K562 (cell line): ENCODE results near the gene MACF1. TPM values are rescaled to one million over a fixed set of nuclear protein-coding genes. Genes with fewer than 3 reads are reported as not detected.

Experiments used
- ATAC-seq: fragments of 200-7000 bp; cut with Tn5 transposase; 3 replicates; pipeline ENCODE4 v1.9.1; 2020; ENCODE audit warnings: moderate library complexity
- BruUV-seq: library from RNA; stranded (reverse); fragments of 400-500 nt; replicated peaks from 2 replicates; lab custom pipeline; 2021; lab: Mats Ljungman, UMichigan
- CTCF ChIA-PET: fragments of 300-600 bp; formaldehyde crosslinking; extraction: SDS; loops from one replicate; lab custom pipeline; 2021; ENCODE audit warnings: low intra/inter-chr PET ratio; lab: Yijun Ruan, JAX
- POLR2A ChIA-PET: fragments of 300-600, 350-650 bp; sonication (Branson Sonifier 250); formaldehyde crosslinking; extraction: SDS; loops from one replicate; lab custom pipeline; 2021; ENCODE audit warnings: antibody characterized with exemption, inconsistent platforms; lab: Yijun Ruan, JAX
- DNase-seq, 4 experiments: peaks; one replicate each; pipeline versions ENCODE4 v3.0.0 to v3.0.0-alpha.2; 2011 to 2018; ENCODE audit warnings: low spot score in 3 of 4, mixed read lengths in 3 of 4; ENCODE audit errors: extremely low read depth in 1 of 4
- FAIRE-seq: peaks from 2 replicates; lab custom pipeline; 2011; peaks lifted over from hg19 to GRCh38; lab: Jason Lieb, UNC
- H2AFZ ChIP-seq: 2 replicates; pipeline ENCODE4 v1.6.0; 2011; ENCODE audit warnings: low read depth, low read length, control low read depth, inconsistent platforms
- H3K27ac ChIP-seq: fragments of 200-600 bp; 3 replicates; pipeline ENCODE4 v1.8.0; 2011; ENCODE audit warnings: low read depth, mild to moderate bottlenecking, control low read depth, inconsistent platforms, low read length, moderate library complexity, mixed read lengths; ENCODE audit errors: extremely low read depth
- H3K27me3 ChIP-seq, 2 experiments: fragments of 300-600 bp in 1 of 2; 2 replicates in 1 of 2; 3 replicates in 1 of 2; pipeline versions ENCODE4 v1.6.0 to v1.8.0; 2011; ENCODE audit warnings: inconsistent platforms in 2 of 2, low read length in 2 of 2, mild to moderate bottlenecking in 1 of 2, mixed read lengths in 1 of 2, moderate library complexity in 1 of 2; ENCODE audit not compliant: control insufficient read depth in 2 of 2, insufficient read depth in 2 of 2
- H3K36me3 ChIP-seq: fragments of 300-600 bp; 3 replicates; pipeline ENCODE4 v1.8.0; 2011; ENCODE audit warnings: mild to moderate bottlenecking, low read length, inconsistent platforms; ENCODE audit not compliant: control insufficient read depth, insufficient read depth
- H3K4me1 ChIP-seq, 2 experiments: fragments of 200-600 bp in 1 of 2; replicated peaks in 1 of 2; 2 replicates in 1 of 2; 3 replicates in 1 of 2; pipeline versions ENCODE4 v1.5.1 to v1.8.0; 2011; ENCODE audit warnings: inconsistent platforms in 2 of 2, low read length in 2 of 2, mild to moderate bottlenecking in 1 of 2, mixed read lengths in 1 of 2, moderate library complexity in 1 of 2; ENCODE audit not compliant: control insufficient read depth in 2 of 2, insufficient read depth in 2 of 2
- H3K4me2 ChIP-seq: 2 replicates; pipeline ENCODE4 v1.6.1; 2011; ENCODE audit warnings: low read length, control low read depth, inconsistent platforms, mixed read lengths; ENCODE audit not compliant: insufficient read depth
- H3K4me3 ChIP-seq: fragments of 200-600 bp; sonication (generic), shearing (Covaris generic); 2 replicates; pipeline ENCODE4 v1.5.1; 2016; ENCODE audit warnings: control low read depth, inconsistent platforms
- H3K79me2 ChIP-seq: fragments of 200-600 bp; 3 replicates; pipeline ENCODE4 v1.8.0; 2011; ENCODE audit warnings: low read length, inconsistent platforms; ENCODE audit not compliant: control insufficient read depth, insufficient read depth
- H3K9ac ChIP-seq, 2 experiments: 2 replicates each; pipeline versions ENCODE4 v1.6.0 to v1.6.1; 2011; ENCODE audit warnings: low read depth in 2 of 2, low read length in 2 of 2, control low read depth in 1 of 2, inconsistent platforms in 1 of 2, mild to moderate bottlenecking in 1 of 2, mixed read lengths in 1 of 2; ENCODE audit not compliant: insufficient read depth in 1 of 2
- H3K9me1 ChIP-seq: one replicate; pipeline ENCODE4 v1.6.0; 2011; ENCODE audit warnings: inconsistent platforms, mild to moderate bottlenecking, low read length, moderate library complexity; ENCODE audit not compliant: control insufficient read depth, insufficient read depth
- H3K9me3 ChIP-seq: replicated peaks from 2 replicates; pipeline ENCODE4 v1.5.1; 2011; ENCODE audit warnings: low read depth, low read length, inconsistent platforms; ENCODE audit not compliant: control insufficient read depth, insufficient read depth
- H4K20me1 ChIP-seq: replicated peaks from 2 replicates; pipeline ENCODE4 v1.6.1; 2011; ENCODE audit warnings: low read length, inconsistent platforms, mixed read lengths; ENCODE audit not compliant: control insufficient read depth, insufficient read depth
- ATF7 ChIP-seq: fragments of 450-650 bp; IDR thresholded peaks from 2 replicates; pipeline ENCODE4 v1.7.1; 2014; ENCODE audit warnings: mild to moderate bottlenecking, moderate library complexity
- HBP1 ChIP-seq: fragments of 450-650 bp; formaldehyde crosslinking; IDR thresholded peaks from 2 replicates; pipeline ENCODE4 v1.4.0; 2022; ENCODE audit warnings: missing genetic modification characterization
- KDM2B ChIP-seq: fragments of 250-450 bp; sonication (Bioruptor Pico); IDR thresholded peaks from 2 replicates; pipeline ENCODE4 v1.8.0; 2021; ENCODE audit warnings: mild to moderate bottlenecking, moderate library complexity
- KHSRP ChIP-seq: fragments of 450-650 bp; IDR thresholded peaks from 2 replicates; pipeline ENCODE4 v1.6.1; 2017
- MCM7 ChIP-seq, 2 experiments: fragments of 450-650 bp; IDR thresholded peaks; 2 replicates each; pipeline ENCODE4 v1.6.1; 2016 to 2018
- NFIC ChIP-seq: fragments of 450-650 bp; IDR thresholded peaks from 2 replicates; pipeline ENCODE4 v1.6.1; 2017; ENCODE audit warnings: mild to moderate bottlenecking, inconsistent platforms
- OTX1 ChIP-seq: fragments of 450-650 bp; formaldehyde crosslinking; IDR thresholded peaks from 2 replicates; pipeline ENCODE4 v1.4.0; 2022; ENCODE audit warnings: mild to moderate bottlenecking
- PHB2 ChIP-seq: fragments of 450-650 bp; IDR thresholded peaks from 2 replicates; pipeline ENCODE4 v1.6.1; 2017; ENCODE audit warnings: low read depth
- ZBTB43 ChIP-seq: sonication (generic); formaldehyde crosslinking; IDR thresholded peaks from 2 replicates; pipeline ENCODE4 v1.8.0; 2023; ENCODE audit warnings: mild to moderate bottlenecking, missing genetic modification reagents
- ZBTB9 ChIP-seq: fragments of 450-650 bp; formaldehyde crosslinking; IDR thresholded peaks from 2 replicates; pipeline ENCODE4 v1.4.0; 2020; ENCODE audit warnings: mild to moderate bottlenecking, moderate library complexity
- ZNF165 ChIP-seq: fragments of 250-450 bp; sonication (Bioruptor Pico); IDR thresholded peaks from 2 replicates; pipeline ENCODE4 v1.4.0; 2020; ENCODE audit warnings: borderline replicate concordance
- ZNF695 ChIP-seq: fragments of 450-650 bp; formaldehyde crosslinking; IDR thresholded peaks from 2 replicates; pipeline ENCODE4 v1.4.0; 2020; ENCODE audit warnings: mild to moderate bottlenecking, moderate library complexity
- WGBS: fragments of 100-300 bp; shearing (Covaris generic); methylation state at CpG from one replicate; pipeline ENCODE4 v1.1.6; 2016; ENCODE audit warnings: low coverage, mixed read lengths; ENCODE audit not compliant: insufficient coverage; ENCODE audit errors: missing lambda C conversion rate; 5-methylcytosine and 5-hydroxymethylcytosine counted together
- in situ Hi-C: fragments of 300-500 bp; cut with MboI; formaldehyde crosslinking; loops from 4 replicates; pipeline ENCODE4 v1.15.0; 2018; ENCODE audit warnings: inconsistent platforms, mixed read lengths
- intact Hi-C: fragments of 100-400 bp; cut with micrococcal nuclease; formaldehyde crosslinking; loops from 2 replicates; pipeline ENCODE4 v1.14.2; 2022
- polyA plus RNA-seq, 8 experiments: library from polyadenylated mRNA; depleted of rRNA in 4 of 8; stranded (reverse) in 5 of 8; unstranded in 3 of 8; fragments of >200 nt; fragmentation: Nextera tagmentation in 2 of 8; fragmentation: Illumina TruSeq in 1 of 8; extraction: Ambion mirVana in 2 of 8; extraction: Trizol in 1 of 8; gene quantifications; 2 replicates each; pipeline versions ENCODE4 v1.2.1 to v1.2.3, GENCODE V29; 2011 to 2014; ENCODE audit warnings: inconsistent platforms in 1 of 8, missing spikeins in 1 of 8
- total RNA-seq, 7 experiments: library from RNA; depleted of rRNA in 6 of 7; stranded (reverse); fragments of >200 nt in 6 of 7; fragmentation: Illumina TruSeq in 2 of 7; extraction: Trizol in 2 of 7; gene quantifications; 2 replicates each; pipeline versions ENCODE4 v1.2.1 to v1.2.3, GENCODE V29; 2011 to 2021; ENCODE audit warnings: low replicate concordance in 1 of 7
- TF ChIP-seq, protein P1 (sequence below): fragments of 250-450 bp; sonication (Bioruptor Pico); IDR thresholded peaks from 2 replicates; pipeline ENCODE4 v1.5.0; 2021; ENCODE audit warnings: mild to moderate bottlenecking, moderate library complexity
- TF ChIP-seq, protein P2 (sequence below): fragments of 450-650 bp; formaldehyde crosslinking; IDR thresholded peaks from 2 replicates; pipeline ENCODE4 v1.4.0; 2020; ENCODE audit warnings: mild to moderate bottlenecking, moderate library complexity

Gene MACF1
- total and polyA plus RNA-seq, 9 of the 15 experiments (the other 6 are each of a cell fraction or from before 2014, with no cell fraction given), result 13.2 to 232 (median 112) TPM

GRCh38 chr1:39393645-39394044 lies 189.2 kb downstream of the MACF1 start:
- H4K20me1 ChIP-seq, result no peaks in the 10 kb centered on the region
- no peak overlapping the region for H3K4me3 ChIP-seq
- ChIA-PET CTCF (no interaction called here), POLR2A (interaction anchor here (0.6 kb wide), 1 partner anchor 9 kb away, joined by 3 read pairs; no protein-coding TSS in a partner anchor)
- H3K79me2 ChIP-seq, result peaks cover 81% of the 10 kb centered on the region
- in situ Hi-C loops, result no loop called here
- no peaks in the 10 kb centered on the region for H3K27me3 ChIP-seq
- H3K36me3 ChIP-seq, result peaks cover 23% of the 10 kb centered on the region
- FAIRE-seq (no peak), ATAC-seq (no peak), DNase-seq (no peak)
- H3K9me1 ChIP-seq, result peaks cover 3% of the 10 kb centered on the region
- no TSS peak for BruUV-seq
- intact Hi-C loops, result loop anchor here (2.0 kb wide), 1 partner anchor 15 kb away; no protein-coding TSS in a partner anchor
- H3K4me2 ChIP-seq, result no peak overlapping the region
- H2AFZ ChIP-seq, result no peak overlapping the region
- no peak overlapping the region for H3K27ac ChIP-seq
- H3K9ac ChIP-seq, result peak overlapping the region in 1 of 2 experiments; percentile 62; a peak in 1 of 4 replicates
- no peaks in the 10 kb centered on the region for H3K9me3 ChIP-seq
- 90% methylated on average over 10 of the region's 11 CpGs for WGBS
- peaks cover 36 to 77% of the 10 kb centered on the region in 2 experiments for H3K4me1 ChIP-seq
- TF ChIP-seq OTX1 (CRISPR knock-in tag) (0 out of 2 replicates have a peak, but pooled peaks have one; percentile 70), MCM7 (IDR thresholded peaks at IDR 0.05) (no peak), ZNF165 (no peak), ZBTB43 (CRISPR knock-in tag) (no peak), ZNF695 (CRISPR knock-in tag) (no peak), NFIC (no peak), KDM2B (CRISPR knock-in tag) (no peak), HBP1 (CRISPR knock-in tag) (peak; percentile 77; the same call in 1 of the 2 replicates), PHB2 (no peak), KHSRP (no peak), ATF7 (no peak), ZBTB9 (CRISPR knock-in tag) (no peak)
- TF ChIP-seq, protein P1, sequence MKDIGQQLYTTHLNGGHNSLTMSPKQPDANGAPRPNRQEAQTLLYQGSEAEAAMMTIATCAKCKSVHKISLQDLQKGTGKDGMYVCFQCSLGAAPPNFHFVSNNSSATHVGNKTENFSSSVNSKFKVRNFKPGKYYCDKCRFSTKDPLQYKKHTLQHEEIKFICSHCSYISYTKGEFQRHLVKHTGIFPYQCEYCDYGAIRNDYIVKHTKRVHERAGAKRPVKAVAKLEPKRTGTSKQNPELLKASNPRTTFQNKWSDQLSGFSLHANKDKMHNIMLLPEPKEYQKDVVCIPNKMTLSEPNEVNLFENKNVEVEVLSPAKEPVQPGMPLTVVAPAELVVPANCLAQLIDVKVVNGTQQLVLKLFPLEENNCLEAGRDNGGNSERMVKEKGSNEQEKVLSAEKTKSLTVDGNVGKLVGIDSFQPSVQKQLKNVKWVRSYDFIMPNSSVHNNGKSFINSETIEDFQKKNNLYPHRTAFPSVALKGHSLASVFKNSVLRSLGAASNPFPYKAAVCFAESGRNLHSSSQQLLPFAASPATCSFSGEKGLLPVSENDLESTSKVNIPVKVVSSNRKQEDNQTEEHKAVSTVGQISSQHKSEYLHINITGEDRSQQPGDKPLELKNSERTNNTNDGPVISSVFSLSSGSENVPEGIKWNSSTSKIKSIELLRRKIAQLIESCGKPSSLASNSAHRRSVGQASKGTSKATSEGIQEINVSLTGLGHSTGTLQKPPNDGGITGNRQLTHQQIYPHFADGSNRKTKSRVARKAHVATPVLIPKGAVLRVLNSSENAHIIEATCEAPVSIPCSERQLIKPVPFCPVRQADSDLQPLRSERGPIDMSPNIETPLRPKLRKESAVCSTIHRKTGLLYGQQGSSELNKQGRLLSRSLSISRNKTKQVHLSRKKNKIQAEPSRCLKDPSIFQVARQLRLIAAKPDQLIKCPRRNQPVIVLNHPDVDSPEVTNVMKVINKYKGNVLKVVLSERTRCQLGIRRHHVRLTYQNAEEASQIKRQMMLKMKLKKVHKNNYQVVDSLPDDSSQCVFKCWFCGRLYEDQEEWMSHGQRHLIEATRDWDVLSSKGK (CRISPR knock-in tag), result no peak
- TF ChIP-seq, protein P2, sequence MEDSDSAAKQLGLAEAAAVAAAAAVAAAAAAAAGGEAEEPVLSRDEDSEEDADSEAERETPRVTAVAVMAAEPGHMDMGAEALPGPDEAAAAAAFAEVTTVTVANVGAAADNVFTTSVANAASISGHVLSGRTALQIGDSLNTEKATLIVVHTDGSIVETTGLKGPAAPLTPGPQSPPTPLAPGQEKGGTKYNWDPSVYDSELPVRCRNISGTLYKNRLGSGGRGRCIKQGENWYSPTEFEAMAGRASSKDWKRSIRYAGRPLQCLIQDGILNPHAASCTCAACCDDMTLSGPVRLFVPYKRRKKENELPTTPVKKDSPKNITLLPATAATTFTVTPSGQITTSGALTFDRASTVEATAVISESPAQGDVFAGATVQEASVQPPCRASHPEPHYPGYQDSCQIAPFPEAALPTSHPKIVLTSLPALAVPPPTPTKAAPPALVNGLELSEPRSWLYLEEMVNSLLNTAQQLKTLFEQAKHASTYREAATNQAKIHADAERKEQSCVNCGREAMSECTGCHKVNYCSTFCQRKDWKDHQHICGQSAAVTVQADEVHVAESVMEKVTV (CRISPR knock-in tag), result no peak
